GM19043 (cell line): ENCODE data around the gene PXMP2.
"Not testable (repeated sequence)": the region's sequence is repeated elsewhere in the genome, so short reads cannot be mapped to it uniquely, and the experiment has no call there.

ENCODE experiments used
- ATAC-seq: cut with Tn5 transposase; IDR thresholded peaks from one replicate; pipeline ENCODE4 v1.9.1; 2021; ENCODE audit warnings: low read depth; ENCODE audit not compliant: unreplicated experiment

The PXMP2 gene

GRCh38 chr12:132741620-132742019, 54.2 kb downstream of the PXMP2 start:
- no peak for ATAC-seq

GRCh38 chr12:132743831-132744230, 56.4 kb downstream of the PXMP2 start:
- no peak for ATAC-seq

- ATAC-seq, result no peak
Measured at GRCh38 chr12:132746613-132747012, 59.2 kb downstream of the PXMP2 start.

- no peak for ATAC-seq
Measured at GRCh38 chr12:132747395-132747794, 60.0 kb downstream of the PXMP2 start.

GRCh38 chr12:132747896-132748295, 60.5 kb downstream of the PXMP2 start:
- ATAC-seq, result no peak

GRCh38 chr12:132748319-132748718, 60.9 kb downstream of the PXMP2 start:
- ATAC-seq, result no peak

- not testable (repeated sequence) for ATAC-seq
Measured at GRCh38 chr12:132753670-132754069, 66.3 kb downstream of the PXMP2 start.

GRCh38 chr12:132754160-132754932, 67.0 kb downstream of the PXMP2 start:
- ATAC-seq, result no peak
